Heart left ventricle (tissue), 16 donors: ENCODE measurements around the gene AKNA. TPM values are rescaled to one million over a fixed set of nuclear protein-coding genes. Genes with fewer than 3 reads are reported as not detected.
A peak's percentile ranks its signal among the peaks of the same experiment; 100 is the strongest.

Source experiments
- ATAC-seq, 4 donors: fragments of 200-7000 bp; cut with Tn5 transposase; one replicate each; pipeline ENCODE4 v1.9.1; 2020 to 2022; ENCODE audit warnings: moderate library complexity in 4 of 4, mild to moderate bottlenecking in 3 of 4, moderate number of reproducible peaks in 1 of 4
- DNase-seq, 5 donors: peaks; one replicate each; pipeline ENCODE4 v3.0.0-alpha.2; 2020
- H3K27ac ChIP-seq, 12 donors: fragments of 200-600 bp; sonication (generic) in 4 of 12; one replicate each; pipeline versions ENCODE4 v1.5.0 to v1.8.0; 2016 to 2022; ENCODE audit warnings: mild to moderate bottlenecking in 2 of 12
- H3K27me3 ChIP-seq, 9 donors: fragments of 200-600 bp; sonication (generic) in 2 of 9; one replicate each; pipeline versions ENCODE4 v1.5.1 to v1.8.0; 2016 to 2022; ENCODE audit warnings: mild to moderate bottlenecking in 3 of 9
- H3K36me3 ChIP-seq, 9 donors: fragments of 200-600 bp; sonication (generic) in 2 of 9; one replicate each; pipeline versions ENCODE4 v1.5.0 to v1.8.0; 2018 to 2022; ENCODE audit warnings: mild to moderate bottlenecking in 2 of 9
- H3K4me1 ChIP-seq, 12 donors: fragments of 200-600 bp; sonication (generic) in 4 of 12; one replicate each; pipeline versions ENCODE4 v1.5.0 to v1.8.0; 2016 to 2022; ENCODE audit warnings: mild to moderate bottlenecking in 3 of 12
- H3K4me3 ChIP-seq, 12 donors: fragments of 200-600 bp; sonication (generic) in 4 of 12; one replicate each; pipeline versions ENCODE4 v1.5.0 to v1.8.0; 2017 to 2022; ENCODE audit warnings: mild to moderate bottlenecking in 9 of 12, moderate library complexity in 4 of 12
- H3K9me3 ChIP-seq, 12 donors: fragments of 200-600 bp; sonication (generic) in 4 of 12; one replicate each; pipeline versions ENCODE4 v1.5.0 to v1.8.0; 2016 to 2022; ENCODE audit warnings: mild to moderate bottlenecking in 1 of 12
- POLR2A ChIP-seq, 2 donors: fragments of 450-650 bp; IDR thresholded peaks; one replicate each; pipeline ENCODE4 v1.6.1; 2017; ENCODE audit warnings: antibody characterized with exemption in 2 of 2, mild to moderate bottlenecking in 2 of 2, moderate library complexity in 2 of 2
- WGBS, 4 donors: extraction: QIAGEN DNeasy Blood & Tissue Kit in 2 of 4; methylation state at CpG; one replicate each; pipeline versions ENCODE4 v1.1.5 to v1.1.7; 2013 to 2018; 5-methylcytosine and 5-hydroxymethylcytosine counted together
- intact Hi-C, 10 donors: fragments of 100-400 bp; cut with DNase I; formaldehyde crosslinking; loops; one replicate each; pipeline versions ENCODE4 v1.11.1 to v1.14.2; 2022
- polyA plus RNA-seq, 2 donors: library from polyadenylated mRNA; stranded (reverse); fragments of 200-250 nt; gene quantifications; one replicate each; pipeline ENCODE4 v1.2.3, GENCODE V29; 2013
- total RNA-seq, 9 donors: library from RNA; depleted of rRNA in 2 of 9; stranded (reverse); fragments of >200 nt in 2 of 9; fragmentation: NEBNext Ultra II Directional in 3 of 9; extraction: Animal tissue kit (Norgen Biotek cat#: 25700) in 3 of 9; gene quantifications; one replicate each; pipeline versions ENCODE4 v1.1.0 to v1.2.4, GENCODE V29; 2016 to 2023
- TF ChIP-seq, protein P1 (sequence below), 12 donors: fragments of 200-600 bp; sonication (generic) in 4 of 12; IDR thresholded peaks; one replicate each; pipeline versions ENCODE4 v1.5.0 to v1.8.0; 2018 to 2022; ENCODE audit warnings: antibody characterized with exemption in 12 of 12, mild to moderate bottlenecking in 5 of 12
- donor health status: ischemic (EF 13 %, LVEDD 7.1; RV severe dilation, severe dysfunction).
- donor health status: healthy with polysubstance abuse.
- donor health status: DM: no; HTN: yes; CAD: no.
- donor health status: DM: no; HTN: no; CAD: no.
- donor health status: ischemic (EF 25% LVEDD 6.9; RV normal size, moderate dysfunction).
- donor health status: ischemic (EF 25% LVEDD 5.7; RV mildly dilated, moderate dysfunction).
- donor health status: healthy.
- donor health status: DM: yes; HTN: yes; CAD: no.
- donor health status: ischemic (EF 35%, LVEDD 5.7; RV mildly dilated, moderate dysfunction).
- donor health status: nonischemic (EF 11% LVEDD 7.7; RV severe dilation, severe dysfunction).
- donor health status: DM: yes; HTN: yes; CAD: no.
- donor health status: PGD.
- donor health status: ischemic (EF 29% LVEDD 5.4; RV normal size, mild dysfunction).
- donor health status: nonischemic (EF 23%, LVEDD 6.1; RV moderate dilation, normal function).

AKNA gene
- total and polyA plus RNA-seq, 11 donors, result 2.5 to 30.8 (median 4.4) TPM

DNA sequence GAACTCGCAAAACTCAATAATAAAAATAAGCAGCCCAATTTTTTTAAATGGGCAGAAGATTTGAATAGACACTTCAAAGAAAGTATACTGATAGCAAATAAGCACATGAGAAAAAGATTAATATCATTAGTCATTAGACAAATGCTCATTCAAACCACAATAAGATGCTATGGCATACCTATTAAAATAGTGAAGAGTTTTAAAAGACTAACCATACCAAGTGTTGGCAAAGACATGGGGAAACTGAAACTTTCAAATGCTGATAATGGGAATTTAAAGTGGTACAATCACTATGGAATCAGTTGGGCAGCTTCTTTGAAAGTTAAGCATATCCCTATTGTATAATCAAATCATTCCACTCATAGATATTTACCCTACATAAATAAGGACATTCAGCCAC is 91.4 kb downstream of the AKNA start:
- ATAC-seq (no peak), DNase-seq (no peak)
- Histone ChIP-seq H3K36me3 (peaks cover 0 to 59% (median 10%) of the 10 kb centered on the region in 9 donors), H3K4me3 (no peak overlapping the region), H3K27me3 (no peaks in the 10 kb centered on the region), H3K9me3 (peaks cover 0 to 20% (median 3%) of the 10 kb centered on the region in 12 donors), H3K4me1 (no peaks in the 10 kb centered on the region), H3K27ac (no peak overlapping the region)
- intact Hi-C loops, result loop anchor here in 2 of 10 donors (10.0 kb wide), 1 partner anchor 612 kb away; no protein-coding TSS in a partner anchor
- TF ChIP-seq POLR2A (IDR thresholded peaks at IDR 0.05), result no peak
- TF ChIP-seq, protein P1, sequence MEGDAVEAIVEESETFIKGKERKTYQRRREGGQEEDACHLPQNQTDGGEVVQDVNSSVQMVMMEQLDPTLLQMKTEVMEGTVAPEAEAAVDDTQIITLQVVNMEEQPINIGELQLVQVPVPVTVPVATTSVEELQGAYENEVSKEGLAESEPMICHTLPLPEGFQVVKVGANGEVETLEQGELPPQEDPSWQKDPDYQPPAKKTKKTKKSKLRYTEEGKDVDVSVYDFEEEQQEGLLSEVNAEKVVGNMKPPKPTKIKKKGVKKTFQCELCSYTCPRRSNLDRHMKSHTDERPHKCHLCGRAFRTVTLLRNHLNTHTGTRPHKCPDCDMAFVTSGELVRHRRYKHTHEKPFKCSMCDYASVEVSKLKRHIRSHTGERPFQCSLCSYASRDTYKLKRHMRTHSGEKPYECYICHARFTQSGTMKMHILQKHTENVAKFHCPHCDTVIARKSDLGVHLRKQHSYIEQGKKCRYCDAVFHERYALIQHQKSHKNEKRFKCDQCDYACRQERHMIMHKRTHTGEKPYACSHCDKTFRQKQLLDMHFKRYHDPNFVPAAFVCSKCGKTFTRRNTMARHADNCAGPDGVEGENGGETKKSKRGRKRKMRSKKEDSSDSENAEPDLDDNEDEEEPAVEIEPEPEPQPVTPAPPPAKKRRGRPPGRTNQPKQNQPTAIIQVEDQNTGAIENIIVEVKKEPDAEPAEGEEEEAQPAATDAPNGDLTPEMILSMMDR (IDR thresholded peaks at IDR 0.05), result no peak
- 89 to 100% (median 97%) methylated on average over 1 of the region's 1 CpG for WGBS, 4 donors

DNA sequence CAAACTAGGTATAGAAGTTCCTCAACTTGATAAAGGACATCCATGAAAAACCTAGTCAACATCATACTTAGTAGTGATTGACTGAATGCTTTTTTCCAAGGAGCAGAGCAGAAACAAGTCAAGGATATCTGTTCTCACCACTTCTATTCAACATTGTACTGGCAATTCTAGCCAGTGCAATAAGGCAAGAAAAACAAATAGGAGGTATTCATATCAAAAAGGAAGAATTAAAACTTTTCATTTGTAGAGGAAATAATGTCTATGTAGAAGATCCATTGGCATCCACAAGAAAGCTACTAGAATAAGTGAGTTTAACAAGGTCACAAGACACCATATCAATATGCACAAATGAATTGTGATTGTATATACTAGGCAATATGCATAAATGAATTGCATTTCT is 93.1 kb downstream of the AKNA start:
- TF ChIP-seq, protein P1 (IDR thresholded peaks at IDR 0.05), result no peak
- TF ChIP-seq POLR2A (IDR thresholded peaks at IDR 0.05), result no peak
- no peak for DNase-seq
- peaks cover 0 to 53% (median 5%) of the 10 kb centered on the region in 9 donors for H3K36me3 ChIP-seq
- ATAC-seq, result no peak
- no peak overlapping the region for H3K27ac ChIP-seq
- H3K4me3 ChIP-seq, result no peak overlapping the region
- H3K27me3 ChIP-seq, result no peaks in the 10 kb centered on the region
- intact Hi-C loops, result loop anchor here in 9 of 10 donors (5.0 to 10.0 kb wide), 6 partner anchors 137 to 610 kb away; partner anchors contain the start of gene COL27A1 (in 1 of the 9)
- peaks cover 0 to 20% (median 3%) of the 10 kb centered on the region in 12 donors for H3K9me3 ChIP-seq
- H3K4me1 ChIP-seq, result no peaks in the 10 kb centered on the region

DNA sequence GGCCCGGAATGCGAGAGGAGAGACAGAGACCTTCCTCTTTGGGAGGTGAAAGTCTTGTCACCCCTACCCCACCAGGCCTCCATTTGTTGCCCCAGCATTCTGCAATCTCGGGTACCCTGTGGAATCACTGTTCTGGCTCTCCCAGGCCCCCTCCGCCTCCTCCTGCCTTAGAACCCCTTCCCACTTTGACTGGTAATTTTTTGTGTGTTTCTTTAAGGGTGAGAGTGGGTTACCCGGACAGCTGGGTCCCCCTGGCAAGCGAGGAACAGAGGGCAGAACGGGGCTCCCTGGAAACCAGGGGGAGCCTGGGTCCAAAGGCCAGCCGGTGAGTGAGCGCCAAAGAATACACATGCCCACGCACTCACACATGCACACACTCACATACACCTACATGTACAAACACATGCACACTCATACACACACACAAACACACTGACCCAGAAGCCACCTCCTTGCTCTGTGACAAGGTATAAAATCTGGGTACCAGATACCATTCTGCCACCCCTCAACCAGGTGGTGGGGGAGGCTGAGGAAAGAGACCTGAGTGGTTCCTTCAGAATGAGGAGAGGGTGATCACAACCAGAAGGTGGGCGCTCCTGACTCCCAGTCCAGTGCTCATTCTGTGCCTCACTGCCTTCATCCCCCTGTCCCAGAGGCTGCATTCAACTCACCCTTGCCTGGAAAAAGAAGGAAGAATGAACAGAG is 95.7 kb downstream of the AKNA start:
- intact Hi-C loops, result loop anchor here (1.0 to 10.0 kb wide), 12 partner anchors 135 to 607 kb away; partner anchors contain the start of gene COL27A1 (in 6 of the 10)
- Histone ChIP-seq H3K27ac (no peak overlapping the region), H3K36me3 (peaks cover 0 to 42% (median 5%) of the 10 kb centered on the region in 9 donors), H3K27me3 (no peaks in the 10 kb centered on the region), H3K9me3 (peaks cover 0 to 20% (median 3%) of the 10 kb centered on the region in 12 donors), H3K4me1 (no peaks in the 10 kb centered on the region), H3K4me3 (no peak overlapping the region)
- DNase-seq (peak in 3 of 5 donors; percentile 1 to 22 (median 9)), ATAC-seq (no peak)
- 88 to 95% (median 89%) methylated on average over 8 to 11 of the region's 11 CpGs for WGBS, 4 donors
- TF ChIP-seq, protein P1 (IDR thresholded peaks at IDR 0.05), result no peak
- no peak for TF ChIP-seq POLR2A (IDR thresholded peaks at IDR 0.05)

DNA sequence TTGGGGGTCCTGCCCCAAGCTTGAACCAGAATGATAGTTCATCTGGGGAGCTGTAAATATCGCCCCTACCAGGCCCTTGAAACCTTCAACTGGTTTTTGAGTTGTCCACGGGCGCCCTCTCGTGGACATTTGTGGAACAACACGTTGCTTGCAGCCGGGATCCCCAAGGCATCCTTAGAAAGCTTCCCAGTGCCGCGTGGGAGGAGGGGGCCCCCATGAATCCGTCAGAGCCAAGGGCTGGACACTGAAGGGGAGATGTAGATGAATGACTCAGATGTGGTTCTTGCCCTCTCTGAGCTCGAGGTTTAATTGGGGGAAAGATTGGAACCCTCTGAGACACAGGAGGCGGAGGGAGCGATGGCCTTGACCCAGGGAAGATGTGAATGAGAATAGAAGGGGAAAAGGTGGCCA is 96.7 kb downstream of the AKNA start:
- peaks cover 0 to 33% (median 5%) of the 10 kb centered on the region in 9 donors for H3K36me3 ChIP-seq
- no peaks in the 10 kb centered on the region for H3K27me3 ChIP-seq
- ATAC-seq, result peak in 3 of 4 donors; percentile 38 to 62 (median 49)
- no peaks in the 10 kb centered on the region for H3K4me1 ChIP-seq
- TF ChIP-seq, protein P1 (IDR thresholded peaks at IDR 0.05), result peak; percentile 77 to 96 (median 93)
- TF ChIP-seq POLR2A (IDR thresholded peaks at IDR 0.05), result no peak
- no peak overlapping the region for H3K27ac ChIP-seq
- H3K9me3 ChIP-seq, result peaks cover 0 to 16% (median 3%) of the 10 kb centered on the region in 12 donors
- no peak overlapping the region for H3K4me3 ChIP-seq
- peak; percentile 46 to 83 (median 59) for DNase-seq
- intact Hi-C loops, result loop anchor here (1.0 to 10.0 kb wide), 12 partner anchors 134 to 606 kb away; partner anchors contain the start of gene COL27A1 (in 6 of the 10)
- 18 to 19% (median 18%) methylated on average over 11 to 12 of the region's 12 CpGs for WGBS, 4 donors
